ENCODE results near the gene RNF187. TPM values are rescaled to one million over a fixed set of nuclear protein-coding genes. Genes with fewer than 3 reads are reported as not detected.

RNF187 gene
- total and polyA plus RNA-seq, 2 of the 4 experiments (the other 2 are of a cell fraction), result 14.0 to 55.4 TPM

- intact Hi-C loops (cut with micrococcal nuclease), result no loop called here
- H3K23ac ChIP-seq (ENCODE audit: low read depth, low read length), result no peak overlapping the region
- BruUV-seq (replicated peaks), result no TSS peak
- ATAC-seq (ENCODE audit: low read depth) (no peak), DNase-seq (no peak)
- no peak overlapping the region for H3K4me2 ChIP-seq (ENCODE audit: low read depth, low read length)
- H2BK15ac ChIP-seq (ENCODE audit: low read depth, low read length), result no peak overlapping the region
- H3K9ac ChIP-seq (ENCODE audit: low read depth, low read length), result no peak overlapping the region
- no peak overlapping the region for H4K8ac ChIP-seq (ENCODE audit: low read depth in 2 of 2, low read length in 2 of 2)
- no peaks in the 10 kb centered on the region for H3K36me3 ChIP-seq (ENCODE audit: control insufficient read depth, insufficient read depth, low read length)
- no peak overlapping the region for H4K5ac ChIP-seq (ENCODE audit: low read depth, low read length)
- H2BK20ac ChIP-seq (ENCODE audit: low read depth, low read length), result no peak overlapping the region
- H2BK5ac ChIP-seq (ENCODE audit: low read depth, low read length, poor library complexity, severe bottlenecking), result no peak overlapping the region
- no peak overlapping the region for H3K56ac ChIP-seq (ENCODE audit: extremely low read depth, insufficient read depth, low read length)
- ChIA-PET POLR2A (ENCODE audit: unreplicated experiment) (no interaction called here), CTCF (interaction anchor here (1.0 to 1.2 kb wide), 2 partner anchors 9 to 11 kb away, joined by 3 to 4 read pairs; no protein-coding TSS in a partner anchor)
- no peak overlapping the region for H2AFZ ChIP-seq (replicated peaks; ENCODE audit: low read length, poor library complexity)
- in situ Hi-C loops (cut with MboI; ENCODE audit: low sequenced_read_pairs), result no loop called here
- H3K4me1 ChIP-seq (ENCODE audit: control insufficient read depth, insufficient read depth, low read length), result 0 out of 2 replicates have a peak, but pooled peaks cover 1% of the 10 kb centered on the region
- no peak overlapping the region; the same call in 1 of the 2 replicates for H2AK5ac ChIP-seq (ENCODE audit: low read depth, low read length)
- peaks cover 34% of the 10 kb centered on the region for H3K27me3 ChIP-seq (ENCODE audit: control insufficient read depth, insufficient read depth, low read length)
- no peak overlapping the region for H2AK9ac ChIP-seq (replicated peaks; ENCODE audit: low read depth, low read length, poor library complexity)
- H4K20me1 ChIP-seq (ENCODE audit: insufficient read depth, low read length), result no peaks in the 10 kb centered on the region
- H3K18ac ChIP-seq (ENCODE audit: low read depth, low read length), result no peak overlapping the region
- H3K79me1 ChIP-seq (ENCODE audit: low read depth in 1 of 2, low read length in 2 of 2), result no peaks in the 10 kb centered on the region
- no peaks in the 10 kb centered on the region for H3K9me1 ChIP-seq (ENCODE audit: insufficient read depth, low read length)
- H3K14ac ChIP-seq (replicated peaks; ENCODE audit: low read depth, low read length), result no peak overlapping the region
- dilution Hi-C loops (cut with HindIII; ENCODE audit: low sequenced_read_pairs, unreplicated experiment), result no loop called here
- no peak overlapping the region for H4K91ac ChIP-seq (ENCODE audit: insufficient read depth, low read depth, low read length)
- H3K27ac ChIP-seq (ENCODE audit: insufficient read depth, low read length), result no peak overlapping the region
- H3K4ac ChIP-seq (ENCODE audit: low read depth, low read length), result no peak overlapping the region
- H3K9me3 ChIP-seq (ENCODE audit: control insufficient read depth, insufficient read depth, low read length), result no peaks in the 10 kb centered on the region
- H2BK120ac ChIP-seq (ENCODE audit: low read depth, low read length), result no peak overlapping the region
- H3K4me3 ChIP-seq (ENCODE audit: insufficient read depth, low read depth, low read length), result no peak overlapping the region
- TF ChIP-seq FOS (IDR thresholded peaks at IDR 0.05; ENCODE audit: low read depth, low read length), result no peak
- no peak for TF ChIP-seq SMC3 (IDR thresholded peaks at IDR 0.05; ENCODE audit: low read depth, low read length)
- no peak for TF ChIP-seq NFE2L2 (IDR thresholded peaks at IDR 0.05; ENCODE audit: low read depth, low read length)
- TF ChIP-seq USF2 (IDR thresholded peaks at IDR 0.05; ENCODE audit: low read depth, low read length), result no peak
- no peak for TF ChIP-seq RCOR1 (IDR thresholded peaks at IDR 0.05; ENCODE audit: insufficient replicate concordance, low read length)
- TF ChIP-seq RAD21 (IDR thresholded peaks at IDR 0.05; ENCODE audit: low read length), result no peak
- WGBS, 2 experiments (ENCODE audit: extremely low coverage in 2 of 2, insufficient read length in 1 of 2), result 69% methylated on average over 10 of the region's 37 CpGs; no CpG with 5 or more reads in 1 of the 2 experiments
These were observed 15.9 kb upstream of the RNF187 start for GRCh38 chr1:228471154-228471761.
